HL-60 (cell line): ENCODE measurements around the gene TIAM1.

Source experiments
- CTCF ChIP-seq: IDR thresholded peaks from one replicate; pipeline ENCODE4 v1.5.1; 2011; ENCODE audit warnings: low read length, control low read depth, inconsistent platforms; ENCODE audit not compliant: insufficient read depth
- TF ChIP-seq, protein P1 (sequence below): IDR thresholded peaks from 2 replicates; pipeline ENCODE4 v1.6.1; 2012; ENCODE audit warnings: low read depth; ENCODE audit not compliant: insufficient replicate concordance

GRCh38 chr21:31343680-31344480 lies at the start of gene TIAM1:
- no peak for TF ChIP-seq CTCF
- TF ChIP-seq, protein P1, sequence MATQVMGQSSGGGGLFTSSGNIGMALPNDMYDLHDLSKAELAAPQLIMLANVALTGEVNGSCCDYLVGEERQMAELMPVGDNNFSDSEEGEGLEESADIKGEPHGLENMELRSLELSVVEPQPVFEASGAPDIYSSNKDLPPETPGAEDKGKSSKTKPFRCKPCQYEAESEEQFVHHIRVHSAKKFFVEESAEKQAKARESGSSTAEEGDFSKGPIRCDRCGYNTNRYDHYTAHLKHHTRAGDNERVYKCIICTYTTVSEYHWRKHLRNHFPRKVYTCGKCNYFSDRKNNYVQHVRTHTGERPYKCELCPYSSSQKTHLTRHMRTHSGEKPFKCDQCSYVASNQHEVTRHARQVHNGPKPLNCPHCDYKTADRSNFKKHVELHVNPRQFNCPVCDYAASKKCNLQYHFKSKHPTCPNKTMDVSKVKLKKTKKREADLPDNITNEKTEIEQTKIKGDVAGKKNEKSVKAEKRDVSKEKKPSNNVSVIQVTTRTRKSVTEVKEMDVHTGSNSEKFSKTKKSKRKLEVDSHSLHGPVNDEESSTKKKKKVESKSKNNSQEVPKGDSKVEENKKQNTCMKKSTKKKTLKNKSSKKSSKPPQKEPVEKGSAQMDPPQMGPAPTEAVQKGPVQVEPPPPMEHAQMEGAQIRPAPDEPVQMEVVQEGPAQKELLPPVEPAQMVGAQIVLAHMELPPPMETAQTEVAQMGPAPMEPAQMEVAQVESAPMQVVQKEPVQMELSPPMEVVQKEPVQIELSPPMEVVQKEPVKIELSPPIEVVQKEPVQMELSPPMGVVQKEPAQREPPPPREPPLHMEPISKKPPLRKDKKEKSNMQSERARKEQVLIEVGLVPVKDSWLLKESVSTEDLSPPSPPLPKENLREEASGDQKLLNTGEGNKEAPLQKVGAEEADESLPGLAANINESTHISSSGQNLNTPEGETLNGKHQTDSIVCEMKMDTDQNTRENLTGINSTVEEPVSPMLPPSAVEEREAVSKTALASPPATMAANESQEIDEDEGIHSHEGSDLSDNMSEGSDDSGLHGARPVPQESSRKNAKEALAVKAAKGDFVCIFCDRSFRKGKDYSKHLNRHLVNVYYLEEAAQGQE: no peak
